LNCaP clone FGC (cell line): ENCODE measurements around the gene GSTO1.
"Not testable (repeated sequence)": the region's sequence is repeated elsewhere in the genome, so short reads cannot be mapped to it uniquely, and the experiment has no call there.

Experiments used
- DNase-seq: peaks from one replicate; pipeline ENCODE4 v3.0.0-alpha.2; 2011; ENCODE audit warnings: low read depth
- H3K4me3 ChIP-seq: 2 replicates; pipeline ENCODE4 v1.5.1; 2011; ENCODE audit warnings: mild to moderate bottlenecking, low read depth, low read length, control low read depth
- CTCF ChIP-seq: IDR thresholded peaks from 2 replicates; pipeline ENCODE4 v1.5.1; 2012; ENCODE audit warnings: mild to moderate bottlenecking; ENCODE audit not compliant: control insufficient read depth, insufficient read depth; ENCODE audit errors: extremely low read depth

Gene GSTO1

GRCh38 chr10:104247513-104248146, 7.1 kb upstream of the GSTO1 start:
- TF ChIP-seq CTCF, result no peak
- no peak for DNase-seq
- no peak overlapping the region for H3K4me3 ChIP-seq

GRCh38 chr10:104248931-104249330, 5.8 kb upstream of the GSTO1 start:
- not testable (repeated sequence) for DNase-seq, H3K4me3 ChIP-seq

- no peak for DNase-seq
- H3K4me3 ChIP-seq, result no peak overlapping the region
- no peak for TF ChIP-seq CTCF
Observed at GRCh38 chr10:104250371-104250770, 4.3 kb upstream of the GSTO1 start.

- no peak for DNase-seq
- no peak overlapping the region for H3K4me3 ChIP-seq
- no peak for TF ChIP-seq CTCF
Observed at GRCh38 chr10:104251443-104251842, 3.2 kb upstream of the GSTO1 start.

- no peak overlapping the region for H3K4me3 ChIP-seq
- no peak for DNase-seq
- no peak for TF ChIP-seq CTCF
Observed at GRCh38 chr10:104252368-104252767, 2.3 kb upstream of the GSTO1 start.

- no peak for TF ChIP-seq CTCF
- no peak overlapping the region for H3K4me3 ChIP-seq
- no peak for DNase-seq
Observed at GRCh38 chr10:104253106-104253505, 1.6 kb upstream of the GSTO1 start.

GRCh38 chr10:104253606-104254410, 884 bp upstream of the GSTO1 start:
- TF ChIP-seq CTCF, result no peak
- peak overlapping the region; percentile 78 for H3K4me3 ChIP-seq
- DNase-seq, result no peak
